PC-3 (cell line): ENCODE measurements around the gene ZNF423. TPM values are rescaled to one million over a fixed set of nuclear protein-coding genes. Genes with fewer than 3 reads are reported as not detected.

Experiments used
- ATAC-seq: fragments of 200-7000 bp; cut with Tn5 transposase; 2 replicates; pipeline ENCODE4 v1.9.1; 2020; ENCODE audit warnings: mild to moderate bottlenecking, moderate library complexity
- BruUV-seq: library from RNA; stranded (reverse); fragments of 400-500 nt; replicated peaks from 2 replicates; lab custom pipeline; 2021; lab: Mats Ljungman, UMichigan
- CTCF ChIA-PET: fragments of 300-600 bp; sonication (Branson Sonifier 250); formaldehyde crosslinking; loops from one replicate; lab custom pipeline; 2022; ENCODE audit warnings: antibody characterized with exemption; lab: Charles Lee
- POLR2A ChIA-PET: fragments of 300-600 bp; sonication (Branson Sonifier 250); formaldehyde crosslinking; loops from one replicate; lab custom pipeline; 2022; ENCODE audit warnings: antibody characterized with exemption; ENCODE audit not compliant: unreplicated experiment; lab: Charles Lee
- DNase-seq: peaks from one replicate; pipeline ENCODE4 v3.0.0-alpha.2; 2015
- H2AFZ ChIP-seq: fragments of 300-600 bp; sonication (generic); 2 replicates; pipeline ENCODE4 v1.6.0; 2016; ENCODE audit warnings: antibody characterized with exemption, low read length
- H3F3A ChIP-seq: fragments of 300-600 bp; sonication (generic); one replicate; pipeline ENCODE4 v1.6.0; 2017; ENCODE audit warnings: antibody characterized with exemption, low read length, control low read depth, mild to moderate bottlenecking; ENCODE audit not compliant: unreplicated experiment
- H3K27ac ChIP-seq: fragments of 300-600 bp; sonication (generic); 2 replicates; pipeline ENCODE4 v1.5.1; 2016; ENCODE audit warnings: mild to moderate bottlenecking, low read length
- H3K27me3 ChIP-seq: fragments of 300-600 bp; sonication (generic); 2 replicates; pipeline ENCODE4 v1.6.1; 2016; ENCODE audit warnings: low read length, mixed read lengths
- H3K36me3 ChIP-seq: fragments of 300-600 bp; sonication (generic); 2 replicates; pipeline ENCODE4 v1.6.1; 2016; ENCODE audit warnings: low read depth, mixed run types, low read length, mixed read lengths
- H3K4me1 ChIP-seq: fragments of 300-600 bp; sonication (generic); 2 replicates; pipeline ENCODE4 v1.5.1; 2016; ENCODE audit warnings: low read length; ENCODE audit not compliant: insufficient read depth
- H3K4me2 ChIP-seq: fragments of 300-600 bp; sonication (generic); 2 replicates; pipeline ENCODE4 v1.6.0; 2016; ENCODE audit warnings: low read length
- H3K4me3 ChIP-seq: fragments of 300-600 bp; sonication (generic); 2 replicates; pipeline ENCODE4 v1.5.1; 2016; ENCODE audit warnings: mild to moderate bottlenecking, low read length, mixed read lengths
- H3K79me2 ChIP-seq: fragments of 300-600 bp; sonication (generic); 2 replicates; pipeline ENCODE4 v1.6.1; 2017; ENCODE audit warnings: low read length, mixed read lengths
- H3K9ac ChIP-seq: fragments of 300-600 bp; sonication (generic); 2 replicates; pipeline ENCODE4 v1.6.0; 2016; ENCODE audit warnings: mild to moderate bottlenecking, low read length
- H3K9me2 ChIP-seq: fragments of 300-600 bp; sonication (generic); replicated peaks from 2 replicates; pipeline ENCODE4 v1.6.1; 2016; ENCODE audit warnings: mixed run types, low read length, mixed read lengths
- H3K9me3 ChIP-seq: fragments of 300-600 bp; sonication (generic); 2 replicates; pipeline ENCODE4 v1.6.1; 2016; ENCODE audit warnings: low read length, mixed read lengths
- H4K20me1 ChIP-seq: fragments of 300-600 bp; sonication (generic); 2 replicates; pipeline ENCODE4 v1.6.1; 2016; ENCODE audit warnings: low read length, mixed read lengths
- CTCF ChIP-seq: fragments of 300-600 bp; sonication (generic); conservative IDR thresholded peaks from 2 replicates; pipeline ENCODE4 v1.5.1; 2017; ENCODE audit warnings: antibody characterized with exemption, low read depth, mild to moderate bottlenecking, low read length
- EZH2 ChIP-seq: fragments of 300-600 bp; sonication (generic); IDR thresholded peaks from one replicate; pipeline ENCODE4 v1.6.1; 2017; ENCODE audit warnings: antibody characterized with exemption, mild to moderate bottlenecking, low read length; ENCODE audit not compliant: unreplicated experiment
- EZH2phosphoT487 ChIP-seq: fragments of 300-600 bp; sonication (generic); IDR thresholded peaks from 2 replicates; pipeline ENCODE4 v1.6.1; 2018; ENCODE audit warnings: mild to moderate bottlenecking, antibody characterized with exemption, low read length, borderline replicate concordance
- intact Hi-C: fragments of 100-400 bp; cut with micrococcal nuclease; formaldehyde crosslinking; loops from 2 replicates; pipeline ENCODE4 v1.9.0; 2023
- total RNA-seq: library from RNA; depleted of rRNA; stranded (reverse); fragments of >200 nt; gene quantifications from 2 replicates; pipeline ENCODE4 v1.2.3, GENCODE V29; 2014

ZNF423 gene
- total RNA-seq, 1 experiment from 2014 or later, result not detected

GRCh38 chr16:49645263-49645662 lies 210.6 kb downstream of the ZNF423 start:
- Histone ChIP-seq H3K27ac (no peak overlapping the region), H3K9me3 (no peaks in the 10 kb centered on the region), H3K27me3 (no peaks in the 10 kb centered on the region), H3K4me3 (no peak overlapping the region), H3K9ac (no peak overlapping the region), H2AFZ (no peak overlapping the region), H3K4me1 (no peaks in the 10 kb centered on the region), H3K4me2 (no peak overlapping the region), H3K9me2 (no peaks in the 10 kb centered on the region), H3K79me2 (no peaks in the 10 kb centered on the region), H4K20me1 (no peaks in the 10 kb centered on the region), H3K36me3 (no peaks in the 10 kb centered on the region), H3F3A (no peaks in the 10 kb centered on the region)
- CTCF ChIA-PET, result no interaction called here
- intact Hi-C loops, result no loop called here
- no peak for DNase-seq
- BruUV-seq, result no TSS peak
- POLR2A ChIA-PET, result no interaction called here
- ATAC-seq, result no peak
- TF ChIP-seq CTCF (no peak), EZH2phosphoT487 (no peak), EZH2 (no peak)

- no TSS peak for BruUV-seq
These were observed 211.8 kb downstream of the ZNF423 start for GRCh38 chr16:49644145-49644463.

GRCh38 chr16:49643429-49644144 lies 212.3 kb downstream of the ZNF423 start:
- H3K4me2 ChIP-seq, result no peak overlapping the region
- DNase-seq (no peak), ATAC-seq (no peak)
- H3K27ac ChIP-seq, result no peak overlapping the region
- no peak overlapping the region for H3K9ac ChIP-seq
- H3K9me3 ChIP-seq, result no peaks in the 10 kb centered on the region
- no TSS peak for BruUV-seq
- H4K20me1 ChIP-seq, result no peaks in the 10 kb centered on the region
- no peaks in the 10 kb centered on the region for H3K27me3 ChIP-seq
- H3K79me2 ChIP-seq, result no peaks in the 10 kb centered on the region
- TF ChIP-seq EZH2, result no peak
- no peak for TF ChIP-seq CTCF
- no peak for TF ChIP-seq EZH2phosphoT487
- no peaks in the 10 kb centered on the region for H3K4me1 ChIP-seq
- CTCF ChIA-PET, result no interaction called here
- no peaks in the 10 kb centered on the region for H3K9me2 ChIP-seq
- intact Hi-C loops, result no loop called here
- no peaks in the 10 kb centered on the region for H3K36me3 ChIP-seq
- POLR2A ChIA-PET, result no interaction called here
- H3F3A ChIP-seq, result no peaks in the 10 kb centered on the region
- no peak overlapping the region for H3K4me3 ChIP-seq
- H2AFZ ChIP-seq, result no peak overlapping the region

More at GRCh38 chr16:49644145-49644463, 211.8 kb downstream of the ZNF423 start:
- ChIA-PET CTCF (no interaction called here), POLR2A (no interaction called here)
- Histone ChIP-seq H3K9me2 (no peaks in the 10 kb centered on the region), H3K36me3 (no peaks in the 10 kb centered on the region), H3K79me2 (no peaks in the 10 kb centered on the region), H2AFZ (no peak overlapping the region), H3K4me2 (no peak overlapping the region), H3K9ac (no peak overlapping the region), H3K4me1 (no peaks in the 10 kb centered on the region), H3F3A (no peaks in the 10 kb centered on the region), H4K20me1 (no peaks in the 10 kb centered on the region), H3K27ac (no peak overlapping the region), H3K4me3 (no peak overlapping the region), H3K9me3 (no peaks in the 10 kb centered on the region), H3K27me3 (no peaks in the 10 kb centered on the region)
- intact Hi-C loops, result no loop called here
- ATAC-seq (no peak), DNase-seq (no peak)
- no peak for TF ChIP-seq EZH2
